ENCODE measurements around the gene MED15. TPM values are rescaled to one million over a fixed set of nuclear protein-coding genes. Genes with fewer than 3 reads are reported as not detected.

Gene MED15
- total and polyA plus RNA-seq, 2 of the 8 experiments (the other 6 are each of a cell fraction or from before 2014, with no cell fraction given): 28.3 to 57.1 TPM

DNA sequence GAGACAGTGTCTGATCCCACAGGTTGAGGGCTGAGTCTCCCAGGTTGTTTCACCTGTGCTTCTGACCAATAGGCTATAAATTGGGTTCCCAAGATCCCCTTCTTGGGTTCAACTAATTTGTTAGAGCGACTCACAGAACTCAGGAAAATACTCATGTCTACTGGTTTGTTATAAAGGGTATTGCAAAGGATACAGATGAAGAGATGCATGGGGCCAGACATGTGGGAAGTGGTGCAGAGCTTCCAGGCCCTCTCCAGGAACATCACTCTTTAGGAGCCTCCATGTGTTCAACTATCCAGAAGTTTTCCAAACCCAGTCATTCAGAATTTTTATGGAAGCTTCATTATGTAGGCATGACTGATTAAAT lies 16.5 kb upstream of the MED15 start:
- Histone ChIP-seq H3K18ac (ENCODE audit: extremely low read depth, low read length) (no peak overlapping the region), H4K8ac (ENCODE audit: extremely low read depth, insufficient read depth, low read length) (no peak overlapping the region), H3K4me1 (replicated peaks in 1 of 4; ENCODE audit: control insufficient read depth in 3 of 4, insufficient read depth in 4 of 4, low read length in 3 of 4) (peaks cover 0 to 8% (median 3%) of the 10 kb centered on the region in 4 experiments; a peak in 4 of 7 replicates), H2AK5ac (ENCODE audit: low read depth, low read length) (no peak overlapping the region), H3K14ac (ENCODE audit: insufficient read length) (no peak overlapping the region), H3K27ac (ENCODE audit: low read depth, low read length) (no peak overlapping the region), H4K5ac (ENCODE audit: insufficient read length, low read depth, low read length) (no peak overlapping the region), H2BK120ac (replicated peaks; ENCODE audit: low read depth, low read length) (no peak overlapping the region), H3K23ac (ENCODE audit: insufficient read length) (no peak overlapping the region), H2BK5ac (ENCODE audit: low read depth, low read length) (no peak overlapping the region), H3K4ac (replicated peaks; ENCODE audit: insufficient read length, low read depth, low read length) (no peak overlapping the region), H4K91ac (replicated peaks; ENCODE audit: insufficient read length, low read length) (no peak overlapping the region), H3K56ac (replicated peaks; ENCODE audit: insufficient read length, low read depth, low read length) (no peak overlapping the region), H3K23me2 (ENCODE audit: low read depth, low read length) (peaks cover 8% of the 10 kb centered on the region; the same call in 1 of the 2 replicates), H3K27me3 (replicated peaks in 1 of 4; ENCODE audit: control insufficient read depth in 3 of 4, extremely low read depth in 1 of 4, insufficient read depth in 3 of 4, low read length in 3 of 4) (peaks cover 0 to 12% (median 10%) of the 10 kb centered on the region in 4 experiments; a peak in 5 of 7 replicates), H3K79me1 (ENCODE audit: low read depth, low read length) (peaks cover 7% of the 10 kb centered on the region; the same call in 1 of the 2 replicates), H2BK20ac (ENCODE audit: low read length) (no peak overlapping the region), H3K4me3 (ENCODE audit: extremely low read depth in 1 of 4, insufficient read depth in 2 of 4, low read depth in 3 of 4, low read length in 4 of 4) (no peak overlapping the region), H2AFZ (ENCODE audit: low read length) (no peak overlapping the region), H2BK15ac (ENCODE audit: low read length) (no peak overlapping the region), H3K4me2 (ENCODE audit: insufficient read depth in 1 of 2, low read depth in 2 of 2, low read length in 2 of 2) (no peak overlapping the region), H3K9ac (replicated peaks in 1 of 4; ENCODE audit: extremely low read depth in 1 of 4, low read depth in 3 of 4, low read length in 3 of 4) (no peak overlapping the region), H3K79me2 (ENCODE audit: control insufficient read depth in 1 of 2, insufficient read depth in 2 of 2, low read length in 2 of 2) (no peaks in the 10 kb centered on the region), H2BK12ac (ENCODE audit: low read depth, low read length) (no peak overlapping the region), H3K36me3 (ENCODE audit: control insufficient read depth in 2 of 4, insufficient read depth in 4 of 4, low read length in 3 of 4) (no peaks in the 10 kb centered on the region), H3K9me3 (ENCODE audit: insufficient read depth in 2 of 2, low read depth in 1 of 2, low read length in 1 of 2) (no peaks in the 10 kb centered on the region), H4K20me1 (replicated peaks in 1 of 2; ENCODE audit: control insufficient read depth in 1 of 2, insufficient read depth in 2 of 2, low read length in 2 of 2) (peaks cover 6 to 13% of the 10 kb centered on the region in 2 experiments)
- TF ChIP-seq EP300 (IDR thresholded peaks at IDR 0.05; ENCODE audit: borderline replicate concordance in 1 of 2, low read depth in 2 of 2, low read length in 2 of 2) (no peak), POLR2A (IDR thresholded peaks at IDR 0.05; ENCODE audit: control extremely low read depth in 1 of 2, low read depth in 2 of 2, low read length in 2 of 2) (no peak), CTCF (IDR thresholded peaks at IDR 0.05; ENCODE audit: control extremely low read depth in 1 of 3, insufficient read depth in 1 of 3, low read depth in 1 of 3, low read length in 3 of 3) (no peak), CHD2 (IDR thresholded peaks at IDR 0.05; ENCODE audit: low read length) (no peak), MAFK (IDR thresholded peaks at IDR 0.05; ENCODE audit: low read depth, low read length) (no peak), POLR2AphosphoS5 (IDR thresholded peaks at IDR 0.05; ENCODE audit: low read depth, low read length) (no peak), EGR1 (IDR thresholded peaks at IDR 0.05; ENCODE audit: borderline replicate concordance, low read depth, low read length) (no peak), RNF2 (IDR thresholded peaks at IDR 0.05; ENCODE audit: borderline replicate concordance, low read depth, low read length, missing control alignments, poor library complexity, severe bottlenecking) (no peak), TAF7 (optimal IDR thresholded peaks at IDR 0.05; ENCODE audit: borderline replicate concordance, low read depth, low read length) (no peak), CREB1 (IDR thresholded peaks at IDR 0.05) (no peak), ASH2L (IDR thresholded peaks at IDR 0.05; ENCODE audit: low read length) (no peak), RBBP5 (IDR thresholded peaks at IDR 0.05; ENCODE audit: borderline replicate concordance, low read depth, low read length) (no peak)
- DNase-seq (ENCODE audit: low read depth in 1 of 2, low spot score in 2 of 2): no peak
- WGBS, 2 experiments (ENCODE audit: extremely low coverage in 1 of 2, insufficient coverage in 1 of 2, insufficient read length in 1 of 2, insufficient replicate concordance in 2 of 2, low coverage in 1 of 2, low lambda C conversion rate in 2 of 2, missing lambda C conversion rate in 1 of 2): 93% methylated on average over 1 of the region's 1 CpG; no CpG with 5 or more reads in 1 of the 2 experiments
- POLR2A ChIA-PET (ENCODE audit: partially characterized antibody): no interaction called here
- CTCF ChIA-PET (ENCODE audit: partially characterized antibody): interaction anchor here (1.2 to 1.4 kb wide), 2 partner anchors 27 to 34 kb away, joined by 3 to 6 read pairs; no protein-coding TSS in a partner anchor
- no peak for FAIRE-seq

All from H1 (cell line).